GM20431 (cell line): ENCODE data around the gene DRGX.

Source experiments
- in situ Hi-C: fragments of 300-500 bp; cut with MseI, MboI; formaldehyde crosslinking; loops from one replicate; pipeline ENCODE4 v1.15.0; 2020; ENCODE audit warnings: low sequenced_read_pairs; ENCODE audit not compliant: unreplicated experiment

Gene DRGX

DNA sequence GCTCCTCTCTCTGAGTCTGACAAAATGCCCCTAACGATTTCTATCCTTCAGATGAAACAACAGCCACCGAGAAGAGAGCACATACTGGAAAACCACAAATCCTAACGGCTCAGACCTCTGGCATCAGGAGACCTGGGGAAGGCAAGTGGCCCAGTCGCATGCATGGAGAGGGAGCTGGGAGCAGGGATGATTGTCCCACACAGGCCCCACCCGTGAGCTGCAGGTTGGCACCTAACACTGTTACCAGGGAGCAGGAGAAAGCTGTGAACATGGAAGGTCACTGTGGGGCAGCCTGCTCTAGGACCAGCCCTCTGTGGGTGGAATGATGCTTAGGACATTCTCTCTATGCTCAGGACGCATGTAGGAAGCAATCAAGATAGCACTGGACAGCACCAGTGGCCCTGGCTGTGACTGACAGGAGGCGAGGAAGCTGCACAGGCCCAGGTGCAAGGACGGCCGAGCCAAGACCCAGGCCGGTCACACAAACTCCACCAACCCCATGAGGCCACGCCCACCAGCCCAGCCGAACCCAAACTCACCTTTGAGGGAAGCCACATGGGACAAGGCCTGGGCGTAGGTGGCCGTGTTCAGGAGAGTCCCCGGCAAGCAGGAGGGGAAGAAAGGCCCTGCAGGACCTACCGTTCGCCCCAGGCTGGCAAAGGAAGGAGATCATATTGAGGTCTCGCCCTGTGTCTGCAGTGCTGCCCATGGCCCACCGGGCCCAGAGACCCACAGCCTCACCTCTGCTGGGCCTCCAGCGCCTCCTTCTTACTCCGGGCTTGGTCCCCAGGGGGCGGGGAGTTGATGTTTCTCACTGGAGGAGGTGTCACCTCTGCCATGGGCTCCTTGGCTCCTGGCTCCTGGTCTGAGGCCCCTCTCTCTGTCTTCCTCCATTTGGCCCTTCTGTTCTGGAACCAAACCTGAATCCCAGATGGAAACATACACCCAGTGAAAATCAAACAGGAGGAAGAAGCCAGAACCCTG, 9.7 kb downstream of the DRGX start:
- in situ Hi-C loops = no loop called here

DNA sequence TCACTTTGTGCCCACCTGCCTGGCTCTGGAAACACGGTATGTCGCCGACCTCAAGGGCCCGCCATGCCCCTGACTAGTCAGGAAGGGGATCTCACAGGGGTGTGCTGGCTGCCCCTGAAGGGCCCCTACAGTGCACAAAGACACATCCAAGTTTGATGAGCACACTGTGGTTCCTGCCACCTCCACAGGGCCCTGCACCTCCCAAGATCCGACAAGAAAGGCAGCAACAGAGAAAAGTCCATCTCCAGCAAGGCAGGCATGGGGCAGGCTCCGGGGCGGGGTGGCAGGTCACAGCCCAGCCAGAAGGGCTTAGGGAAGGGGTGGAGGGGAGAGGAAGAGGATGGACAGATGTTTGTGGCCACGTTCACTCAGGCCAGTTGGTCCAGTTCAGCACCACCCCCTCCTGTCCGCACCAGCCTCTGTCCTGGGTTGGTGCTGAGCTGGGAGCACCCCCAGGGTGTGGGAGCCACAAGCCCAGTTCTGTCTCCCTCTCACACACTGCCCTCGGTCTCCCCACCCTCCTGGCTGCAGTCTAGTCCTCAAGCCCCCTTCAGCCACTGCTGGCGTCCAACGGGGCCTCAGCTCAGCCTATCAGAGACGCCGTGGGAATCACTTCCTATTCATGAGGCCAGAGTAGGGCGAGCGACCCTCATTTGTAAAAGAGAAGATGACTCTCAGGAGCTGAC, 11.5 kb downstream of the DRGX start:
- in situ Hi-C loops = no loop called here

DNA sequence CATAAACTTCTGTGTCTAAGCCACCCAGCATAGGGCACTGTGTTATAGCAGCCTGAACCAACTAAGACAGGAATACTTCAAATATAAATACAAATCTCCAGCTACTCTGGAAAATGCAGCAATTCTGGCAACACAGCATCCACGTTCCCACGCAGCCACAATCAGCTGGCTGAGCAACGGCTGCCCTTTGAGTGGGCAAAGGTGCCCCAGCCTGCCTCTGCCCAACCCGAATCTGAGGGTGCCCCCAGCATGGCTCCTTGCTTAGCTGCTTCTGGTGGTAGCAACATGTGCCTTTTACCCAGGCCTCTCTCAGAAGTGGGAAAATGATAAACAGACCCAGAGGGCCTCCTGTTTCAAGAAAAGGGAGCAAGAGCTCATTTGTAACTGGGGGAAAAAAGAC, 12.0 kb downstream of the DRGX start:
- in situ Hi-C loops = no loop called here

DNA sequence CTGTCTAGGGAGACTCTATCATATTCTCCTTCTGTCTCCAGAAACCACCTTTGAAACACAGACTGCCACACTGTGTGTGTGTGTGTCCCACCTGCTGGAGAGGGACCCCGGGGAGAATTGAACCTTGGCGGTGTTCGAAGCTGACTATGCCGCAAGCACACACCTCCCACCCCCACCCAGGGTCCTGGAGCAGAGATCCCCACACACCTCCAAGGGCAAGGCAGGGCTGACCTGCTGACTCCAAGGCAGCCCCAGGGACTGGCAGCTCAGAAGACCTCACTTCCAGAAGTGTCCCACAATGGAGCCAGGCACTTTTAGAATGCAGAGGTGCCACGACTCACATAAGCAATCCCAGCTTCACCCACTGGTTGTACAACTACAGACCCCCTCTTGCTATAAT, 13.1 kb downstream of the DRGX start:
- in situ Hi-C loops = no loop called here

- in situ Hi-C loops = no loop called here
Observed at GRCh38 chr10:49382226-49382625, 13.7 kb downstream of the DRGX start.

- in situ Hi-C loops = no loop called here
Observed at GRCh38 chr10:49381111-49381900, 14.6 kb downstream of the DRGX start.

- in situ Hi-C loops = no loop called here
Observed at GRCh38 chr10:49379596-49380410, 16.1 kb downstream of the DRGX start.

DNA sequence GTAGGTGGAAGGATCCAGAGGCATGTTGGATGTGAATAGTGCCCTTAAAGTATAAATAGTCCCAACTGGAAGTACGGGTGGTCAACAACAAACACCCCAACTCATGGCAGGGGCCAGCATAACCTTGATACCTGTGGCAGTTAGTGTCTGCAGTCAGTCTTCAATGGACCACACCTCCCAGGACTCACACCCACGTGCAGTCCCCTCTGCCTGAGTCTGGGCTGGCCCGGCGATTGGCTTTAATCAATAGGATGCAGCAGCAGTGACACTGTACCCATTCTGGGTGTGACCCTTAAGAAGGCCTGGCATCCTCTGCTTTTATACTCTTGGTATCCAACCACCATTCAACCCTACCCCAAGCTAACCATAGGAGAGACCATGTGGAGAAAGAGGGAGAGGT, 18.6 kb downstream of the DRGX start:
- in situ Hi-C loops = no loop called here

DNA sequence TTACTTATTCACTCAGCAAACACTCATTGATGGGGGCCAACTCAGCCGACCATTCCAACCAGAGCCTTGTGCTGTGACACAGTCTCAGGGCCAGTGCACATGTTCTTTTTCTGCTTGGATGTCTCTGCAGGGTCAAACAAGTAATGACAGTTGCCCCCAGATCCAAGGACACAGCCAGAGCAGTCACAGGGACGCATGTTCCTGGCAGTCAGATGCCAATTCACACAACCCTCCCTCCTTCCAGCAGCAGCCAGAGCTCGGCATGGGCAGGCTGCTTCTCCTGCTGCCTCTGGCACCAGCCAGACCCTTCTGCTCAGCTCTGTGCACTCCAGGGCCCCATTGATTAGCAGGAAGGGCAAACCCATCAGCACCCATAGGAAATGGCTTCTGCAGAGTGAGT, 20.3 kb downstream of the DRGX start:
- in situ Hi-C loops = no loop called here

GRCh38 chr10:49374740-49375139, 21.1 kb downstream of the DRGX start:
- in situ Hi-C loops = no loop called here

GRCh38 chr10:49373361-49373760, 22.5 kb downstream of the DRGX start:
- in situ Hi-C loops = no loop called here

- in situ Hi-C loops = no loop called here
Observed at GRCh38 chr10:49371967-49372366, 23.9 kb downstream of the DRGX start.

DNA sequence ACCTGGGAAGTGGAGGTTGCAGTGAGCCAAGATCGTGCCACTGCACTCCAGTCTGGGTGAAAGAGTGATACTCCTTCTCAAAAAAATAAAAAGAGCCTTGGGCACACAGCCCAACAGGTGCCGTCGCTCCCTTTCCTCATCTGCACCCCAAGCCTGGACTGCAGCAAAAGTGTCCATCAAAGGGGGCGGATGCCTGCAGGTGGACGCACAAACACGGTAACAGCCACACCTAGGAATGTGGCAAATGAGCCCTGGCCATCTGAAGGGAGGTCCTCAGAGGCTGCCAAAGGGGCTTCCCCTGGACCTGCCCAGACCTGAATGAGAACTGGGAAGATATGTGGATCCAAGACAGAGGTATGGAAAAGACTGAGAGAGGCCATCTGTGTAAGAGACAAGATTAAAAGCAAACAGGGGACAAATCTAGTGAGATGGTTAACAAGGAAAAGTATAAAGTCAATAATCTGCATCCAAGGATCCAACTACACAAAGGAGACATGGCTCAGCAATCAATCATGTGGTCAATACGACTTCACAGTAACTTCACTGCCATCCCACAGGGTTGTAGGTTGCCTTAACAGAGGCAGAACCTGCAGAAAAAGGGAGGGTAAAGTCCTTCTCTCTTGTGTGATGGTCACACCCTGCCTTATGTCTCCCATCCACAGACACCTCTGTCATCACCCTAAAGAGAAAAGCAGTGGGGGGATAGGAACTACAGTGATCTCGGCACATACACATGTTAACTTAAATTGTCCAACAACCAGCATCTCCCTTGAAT, 25.4 kb downstream of the DRGX start:
- in situ Hi-C loops = no loop called here

GRCh38 chr10:49369216-49370162, 26.4 kb downstream of the DRGX start:
- in situ Hi-C loops = no loop called here

GRCh38 chr10:49368256-49368655, 27.6 kb downstream of the DRGX start:
- in situ Hi-C loops = no loop called here

- in situ Hi-C loops = no loop called here
Observed at GRCh38 chr10:49367600-49367999, 28.3 kb downstream of the DRGX start.

GRCh38 chr10:49366460-49366859, 29.4 kb downstream of the DRGX start:
- in situ Hi-C loops = no loop called here
